Stimulated activated naive B cell treated with anti-CD40 and anti-IgM and Interleukin-4, amounts not matched to agents 10 μg/mL and 1 μg/mL and 100 μg/mL, for 72 hours (primary cell): Measurements from ENCODE around the gene ZFPM1.

Source experiments
- ATAC-seq, 2 donors: fragments of 150-1000 bp; cut with Tn5 transposase; replicated peaks; 2 replicates each; pipeline ENCODE4 v1.10.0; 2021; ENCODE audit warnings: moderate library complexity in 1 of 2
- DNase-seq: peaks from one replicate; pipeline ENCODE4 v3.0.0; 2021
- H3K27ac Mint-ChIP-seq: one replicate; pipeline ENCODE4 v1.8.0; 2022; ENCODE audit warnings: mild to moderate bottlenecking, mixed read lengths
- H3K27me3 Mint-ChIP-seq, 2 donors: one replicate each; pipeline ENCODE4 v1.8.0; 2022; ENCODE audit warnings: mixed read lengths in 2 of 2
- H3K36me3 Mint-ChIP-seq, 2 donors: one replicate each; pipeline ENCODE4 v1.8.0; 2022; ENCODE audit warnings: mixed read lengths in 2 of 2, mild to moderate bottlenecking in 1 of 2
- H3K4me1 Mint-ChIP-seq, 2 donors: one replicate each; pipeline ENCODE4 v1.8.0; 2022; ENCODE audit warnings: mixed read lengths in 2 of 2, mild to moderate bottlenecking in 1 of 2
- H3K4me3 Mint-ChIP-seq, 2 donors: one replicate each; pipeline ENCODE4 v1.8.0; 2022; ENCODE audit warnings: mild to moderate bottlenecking in 2 of 2, mixed read lengths in 2 of 2, moderate library complexity in 1 of 2
- H3K9me3 Mint-ChIP-seq, 2 donors: one replicate each; pipeline ENCODE4 v1.8.0; 2022; ENCODE audit warnings: mixed read lengths in 2 of 2, mild to moderate bottlenecking in 1 of 2

ZFPM1 gene

GRCh38 chr16:88530051-88530857, 77.2 kb downstream of the ZFPM1 start:
- no peak for DNase-seq
- H3K27ac Mint-ChIP-seq = no peak overlapping the region
- no peaks in the 10 kb centered on the region for H3K9me3 Mint-ChIP-seq
- no peaks in the 10 kb centered on the region for H3K27me3 Mint-ChIP-seq
- no peak overlapping the region for H3K4me3 Mint-ChIP-seq
- peaks cover 17 to 27% of the 10 kb centered on the region in 2 donors for H3K36me3 Mint-ChIP-seq
- ATAC-seq = no peak
- H3K4me1 Mint-ChIP-seq = peaks cover 5 to 11% of the 10 kb centered on the region in 2 donors

- no peak overlapping the region for H3K27ac Mint-ChIP-seq
These were observed 77.8 kb downstream of the ZFPM1 start for GRCh38 chr16:88530858-88531203.

GRCh38 chr16:88531346-88531745, 78.3 kb downstream of the ZFPM1 start:
- ATAC-seq (no peak), DNase-seq (no peak)
- Mint-ChIP-seq H3K27me3 (no peaks in the 10 kb centered on the region), H3K4me1 (peaks cover 10 to 14% of the 10 kb centered on the region in 2 donors), H3K27ac (no peak overlapping the region), H3K4me3 (no peak overlapping the region), H3K9me3 (no peaks in the 10 kb centered on the region), H3K36me3 (peaks cover 25 to 31% of the 10 kb centered on the region in 2 donors)

More at GRCh38 chr16:88530858-88531203, 77.8 kb downstream of the ZFPM1 start:
- H3K27me3 Mint-ChIP-seq = no peaks in the 10 kb centered on the region
- ATAC-seq (no peak), DNase-seq (no peak)
- peaks cover 23 to 30% of the 10 kb centered on the region in 2 donors for H3K36me3 Mint-ChIP-seq
- peaks cover 7 to 11% of the 10 kb centered on the region in 2 donors for H3K4me1 Mint-ChIP-seq
- H3K4me3 Mint-ChIP-seq = no peak overlapping the region
- H3K9me3 Mint-ChIP-seq = no peaks in the 10 kb centered on the region

- peaks cover 25 to 33% of the 10 kb centered on the region in 2 donors for H3K36me3 Mint-ChIP-seq
- ATAC-seq (no peak), DNase-seq (no peak)
- peak overlapping the region in 1 of 2 donors; percentile 17 for H3K4me3 Mint-ChIP-seq
- H3K9me3 Mint-ChIP-seq = no peaks in the 10 kb centered on the region
- H3K4me1 Mint-ChIP-seq = peaks cover 10 to 14% of the 10 kb centered on the region in 2 donors
- no peaks in the 10 kb centered on the region for H3K27me3 Mint-ChIP-seq
- peak overlapping the region; percentile 59 for H3K27ac Mint-ChIP-seq
These were observed 78.9 kb downstream of the ZFPM1 start for GRCh38 chr16:88531931-88532433.

- peaks cover 10 to 14% of the 10 kb centered on the region in 2 donors for H3K4me1 Mint-ChIP-seq
- H3K27ac Mint-ChIP-seq = peak overlapping the region; percentile 47
- H3K27me3 Mint-ChIP-seq = no peaks in the 10 kb centered on the region
- DNase-seq = no peak
- H3K9me3 Mint-ChIP-seq = no peaks in the 10 kb centered on the region
- H3K36me3 Mint-ChIP-seq = peaks cover 25 to 33% of the 10 kb centered on the region in 2 donors
- ATAC-seq = no peak
- H3K4me3 Mint-ChIP-seq = peak overlapping the region in 1 of 2 donors; percentile 22
These were observed 79.6 kb downstream of the ZFPM1 start for GRCh38 chr16:88532434-88533241.

- peaks cover 12 to 16% of the 10 kb centered on the region in 2 donors for H3K4me1 Mint-ChIP-seq
- DNase-seq = no peak
- peaks cover 25 to 33% of the 10 kb centered on the region in 2 donors for H3K36me3 Mint-ChIP-seq
These were observed 80.4 kb downstream of the ZFPM1 start for GRCh38 chr16:88533381-88533917.

GRCh38 chr16:88533932-88534637, 81.0 kb downstream of the ZFPM1 start:
- Mint-ChIP-seq H3K36me3 (peaks cover 19 to 27% of the 10 kb centered on the region in 2 donors), H3K4me3 (peak overlapping the region; percentile 29 to 85), H3K27ac (no peak overlapping the region), H3K4me1 (peaks cover 12 to 18% of the 10 kb centered on the region in 2 donors), H3K9me3 (no peaks in the 10 kb centered on the region), H3K27me3 (peaks cover 6 to 11% of the 10 kb centered on the region in 2 donors)
- ATAC-seq (peak; percentile 83 to 86), DNase-seq (peak; percentile 73)

More at GRCh38 chr16:88533381-88533917, 80.4 kb downstream of the ZFPM1 start:
- Mint-ChIP-seq H3K9me3 (no peaks in the 10 kb centered on the region), H3K4me3 (no peak overlapping the region), H3K27me3 (peaks cover 2 to 4% of the 10 kb centered on the region in 2 donors), H3K27ac (no peak overlapping the region)
- no peak for ATAC-seq

- peaks cover 12 to 18% of the 10 kb centered on the region in 2 donors for H3K4me1 Mint-ChIP-seq
- peaks cover 6 to 17% of the 10 kb centered on the region in 2 donors for H3K27me3 Mint-ChIP-seq
- ATAC-seq (peak; percentile 51 to 55), DNase-seq (no peak)
- no peaks in the 10 kb centered on the region for H3K9me3 Mint-ChIP-seq
- H3K27ac Mint-ChIP-seq = peak overlapping the region; percentile 91
- H3K36me3 Mint-ChIP-seq = peaks cover 13 to 22% of the 10 kb centered on the region in 2 donors
- peak overlapping the region; percentile 85 to 86 for H3K4me3 Mint-ChIP-seq
These were observed 81.6 kb downstream of the ZFPM1 start for GRCh38 chr16:88534638-88535190.

- peaks cover 13 to 20% of the 10 kb centered on the region in 2 donors for H3K36me3 Mint-ChIP-seq
- no peaks in the 10 kb centered on the region for H3K9me3 Mint-ChIP-seq
- H3K27me3 Mint-ChIP-seq = peaks cover 6 to 22% of the 10 kb centered on the region in 2 donors
- H3K27ac Mint-ChIP-seq = peak overlapping the region; percentile 91
- ATAC-seq (peak in 1 of 2 donors; percentile 7), DNase-seq (no peak)
- peak overlapping the region; percentile 85 to 86 for H3K4me3 Mint-ChIP-seq
- H3K4me1 Mint-ChIP-seq = peaks cover 12 to 18% of the 10 kb centered on the region in 2 donors
These were observed 82.2 kb downstream of the ZFPM1 start for GRCh38 chr16:88535191-88535856.

- ATAC-seq = no peak
- H3K9me3 Mint-ChIP-seq = no peaks in the 10 kb centered on the region
- H3K4me1 Mint-ChIP-seq = peaks cover 12 to 18% of the 10 kb centered on the region in 2 donors
- no peak for DNase-seq
- H3K27ac Mint-ChIP-seq = peak overlapping the region; percentile 91
- peaks cover 9 to 18% of the 10 kb centered on the region in 2 donors for H3K36me3 Mint-ChIP-seq
- peak overlapping the region; percentile 85 to 86 for H3K4me3 Mint-ChIP-seq
- H3K27me3 Mint-ChIP-seq = peaks cover 11 to 28% of the 10 kb centered on the region in 2 donors
These were observed 82.8 kb downstream of the ZFPM1 start for GRCh38 chr16:88535857-88536222.

- H3K4me3 Mint-ChIP-seq = peak overlapping the region in 1 of 2 donors; percentile 85
- peaks cover 14 to 33% of the 10 kb centered on the region in 2 donors for H3K27me3 Mint-ChIP-seq
- peak overlapping the region; percentile 62 for H3K27ac Mint-ChIP-seq
- DNase-seq = no peak
- peaks cover 11 to 18% of the 10 kb centered on the region in 2 donors for H3K4me1 Mint-ChIP-seq
- peaks cover 9 to 18% of the 10 kb centered on the region in 2 donors for H3K36me3 Mint-ChIP-seq
- no peak for ATAC-seq
- H3K9me3 Mint-ChIP-seq = no peaks in the 10 kb centered on the region
These were observed 83.4 kb downstream of the ZFPM1 start for GRCh38 chr16:88536510-88536909.

- DNase-seq (no peak), ATAC-seq (no peak)
- Mint-ChIP-seq H3K36me3 (peaks cover 9 to 13% of the 10 kb centered on the region in 2 donors), H3K4me1 (peaks cover 10 to 18% of the 10 kb centered on the region in 2 donors), H3K4me3 (no peak overlapping the region), H3K27ac (peak overlapping the region; percentile 73), H3K27me3 (peaks cover 14 to 33% of the 10 kb centered on the region in 2 donors), H3K9me3 (peaks cover 0 to 1% of the 10 kb centered on the region in 2 donors)
These were observed 84.1 kb downstream of the ZFPM1 start for GRCh38 chr16:88536971-88537751.
